GM19043 (cell line): Measurements from ENCODE around the gene BLTP1.
"Not testable (repeated sequence)": the region's sequence is repeated elsewhere in the genome, so short reads cannot be mapped to it uniquely, and the experiment has no call there.

Source experiments
- ATAC-seq: cut with Tn5 transposase; IDR thresholded peaks from one replicate; pipeline ENCODE4 v1.9.1; 2021; ENCODE audit warnings: low read depth; ENCODE audit not compliant: unreplicated experiment

The BLTP1 gene, protein sequence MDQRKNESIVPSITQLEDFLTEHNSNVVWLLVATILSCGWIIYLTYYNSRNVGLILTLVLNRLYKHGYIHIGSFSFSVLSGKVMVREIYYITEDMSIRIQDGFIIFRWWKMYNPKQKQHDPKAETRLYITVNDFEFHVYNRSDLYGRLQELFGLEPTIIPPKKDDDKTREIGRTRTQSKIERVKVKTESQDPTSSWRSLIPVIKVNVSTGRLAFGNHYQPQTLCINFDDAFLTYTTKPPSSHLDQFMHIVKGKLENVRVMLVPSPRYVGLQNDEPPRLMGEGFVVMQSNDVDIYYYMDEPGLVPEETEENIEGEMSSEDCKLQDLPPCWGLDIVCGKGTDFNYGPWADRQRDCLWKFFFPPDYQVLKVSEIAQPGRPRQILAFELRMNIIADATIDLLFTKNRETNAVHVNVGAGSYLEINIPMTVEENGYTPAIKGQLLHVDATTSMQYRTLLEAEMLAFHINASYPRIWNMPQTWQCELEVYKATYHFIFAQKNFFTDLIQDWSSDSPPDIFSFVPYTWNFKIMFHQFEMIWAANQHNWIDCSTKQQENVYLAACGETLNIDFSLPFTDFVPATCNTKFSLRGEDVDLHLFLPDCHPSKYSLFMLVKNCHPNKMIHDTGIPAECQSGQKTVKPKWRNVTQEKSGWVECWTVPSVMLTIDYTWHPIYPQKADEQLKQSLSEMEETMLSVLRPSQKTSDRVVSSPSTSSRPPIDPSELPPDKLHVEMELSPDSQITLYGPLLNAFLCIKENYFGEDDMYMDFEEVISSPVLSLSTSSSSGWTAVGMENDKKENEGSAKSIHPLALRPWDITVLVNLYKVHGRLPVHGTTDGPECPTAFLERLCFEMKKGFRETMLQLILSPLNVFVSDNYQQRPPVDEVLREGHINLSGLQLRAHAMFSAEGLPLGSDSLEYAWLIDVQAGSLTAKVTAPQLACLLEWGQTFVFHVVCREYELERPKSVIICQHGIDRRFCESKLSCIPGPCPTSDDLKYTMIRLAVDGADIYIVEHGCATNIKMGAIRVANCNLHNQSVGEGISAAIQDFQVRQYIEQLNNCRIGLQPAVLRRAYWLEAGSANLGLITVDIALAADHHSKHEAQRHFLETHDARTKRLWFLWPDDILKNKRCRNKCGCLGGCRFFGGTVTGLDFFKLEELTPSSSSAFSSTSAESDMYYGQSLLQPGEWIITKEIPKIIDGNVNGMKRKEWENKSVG (N-terminal part only)

DNA sequence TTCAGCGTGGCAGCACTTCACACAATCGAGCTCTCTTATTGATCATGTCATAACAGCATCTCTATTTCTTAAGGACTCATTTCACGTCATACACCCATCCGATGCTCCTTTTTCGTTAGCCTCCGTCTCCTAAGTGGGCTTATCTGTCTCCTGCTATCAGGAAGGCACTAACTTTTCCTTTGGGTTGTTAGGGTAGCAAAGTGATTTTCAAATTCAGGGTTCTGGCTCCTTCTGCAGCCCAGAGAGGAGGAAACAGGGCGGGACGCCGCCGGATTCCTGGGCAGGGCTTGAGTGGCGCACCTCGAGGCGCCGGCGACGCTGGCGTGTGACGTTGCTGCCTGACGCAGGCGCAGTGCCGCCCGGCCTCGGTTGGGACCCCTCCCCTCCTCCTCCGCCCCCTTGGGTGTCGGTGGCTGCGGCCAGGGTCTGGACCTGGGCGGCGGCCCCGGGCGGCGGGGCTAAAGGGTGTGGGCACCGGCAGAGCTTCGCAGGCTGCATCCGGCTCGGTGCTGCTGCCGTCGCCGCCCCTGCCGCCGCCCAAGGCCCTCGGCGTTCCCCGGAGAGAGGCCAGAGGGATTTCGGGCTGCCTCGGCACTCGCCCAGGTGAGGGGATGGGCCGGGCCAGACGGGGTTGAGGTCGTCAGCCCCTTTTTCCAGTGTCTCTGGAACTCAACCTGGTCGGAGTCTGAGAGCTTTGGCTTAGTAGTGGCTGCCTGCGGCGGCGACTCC is at the start of gene BLTP1:
Gene BLTP1 (plus strand): TSS at position 350 of the 729 bp plus-strand sequence. CDS start 18,317 bp downstream, outside the sequence.
- ATAC-seq = peak; percentile 94

DNA sequence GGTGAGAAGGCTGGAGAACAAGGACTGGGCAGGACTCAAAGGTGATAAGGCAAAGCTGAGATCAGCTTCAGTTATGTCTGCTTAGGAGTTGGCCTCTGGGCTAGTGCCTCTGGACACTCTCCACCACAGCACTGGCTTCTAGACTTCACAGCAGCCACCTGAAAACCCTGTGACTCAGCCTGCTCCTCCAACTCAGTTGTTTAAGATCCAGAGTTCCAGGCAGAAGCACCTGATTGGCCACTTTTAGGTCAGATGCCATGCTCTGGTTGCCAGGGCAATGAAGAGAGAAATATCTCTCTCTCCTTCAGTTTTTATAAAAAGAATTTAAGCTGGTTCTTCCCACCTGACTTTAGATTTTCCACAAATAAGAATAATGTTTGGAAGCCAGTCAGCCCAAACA is 47.9 kb upstream of the BLTP1 start:
- no peak for ATAC-seq

DNA sequence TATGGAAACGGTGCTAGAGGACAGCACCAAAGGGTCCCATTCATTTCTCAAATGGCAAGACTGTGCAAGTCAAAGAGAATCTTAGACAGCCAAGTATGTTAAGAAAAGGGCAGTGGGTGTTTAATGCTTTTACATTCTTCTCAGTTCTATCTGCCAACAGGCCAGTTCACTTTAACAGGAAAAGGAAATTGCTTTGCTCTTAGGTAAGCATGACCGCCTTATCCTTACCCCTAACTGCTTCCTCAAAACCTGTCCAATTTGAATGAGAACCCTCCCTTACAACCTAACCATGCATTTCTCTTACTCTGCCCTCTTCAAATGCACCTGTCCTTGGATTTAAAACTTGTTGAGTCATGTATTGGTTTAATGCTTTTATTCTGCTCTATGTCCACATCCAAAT is 44.5 kb upstream of the BLTP1 start:
- no peak for ATAC-seq

GRCh38 chr4:122110304-122110703 is 41.8 kb upstream of the BLTP1 start:
- ATAC-seq = not testable (repeated sequence)

DNA sequence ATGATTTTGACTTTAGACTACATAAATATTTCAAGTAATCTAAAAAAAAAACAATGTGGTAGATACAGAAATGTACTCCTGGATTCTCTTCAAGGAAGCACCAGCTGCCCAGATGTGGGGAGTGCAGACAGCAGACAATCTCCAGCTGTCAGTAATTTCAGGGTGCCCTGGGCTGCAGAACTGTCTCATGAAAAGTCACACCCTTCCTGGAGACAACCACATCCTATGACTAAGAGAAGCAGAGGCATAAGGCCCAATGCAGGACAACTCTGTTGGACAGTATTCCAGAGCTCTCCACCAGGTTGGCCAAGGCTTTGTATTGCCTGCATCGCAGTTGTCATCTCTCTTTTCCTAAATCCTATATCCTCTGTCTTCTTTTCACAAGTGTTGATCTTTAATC is 34.4 kb upstream of the BLTP1 start:
- ATAC-seq = no peak

GRCh38 chr4:122118243-122118642 is 33.9 kb upstream of the BLTP1 start:
- no peak for ATAC-seq

- ATAC-seq = no peak
Observed at GRCh38 chr4:122119739-122120138, 32.4 kb upstream of the BLTP1 start.

- ATAC-seq = no peak
Observed at GRCh38 chr4:122121593-122121992, 30.5 kb upstream of the BLTP1 start.

DNA sequence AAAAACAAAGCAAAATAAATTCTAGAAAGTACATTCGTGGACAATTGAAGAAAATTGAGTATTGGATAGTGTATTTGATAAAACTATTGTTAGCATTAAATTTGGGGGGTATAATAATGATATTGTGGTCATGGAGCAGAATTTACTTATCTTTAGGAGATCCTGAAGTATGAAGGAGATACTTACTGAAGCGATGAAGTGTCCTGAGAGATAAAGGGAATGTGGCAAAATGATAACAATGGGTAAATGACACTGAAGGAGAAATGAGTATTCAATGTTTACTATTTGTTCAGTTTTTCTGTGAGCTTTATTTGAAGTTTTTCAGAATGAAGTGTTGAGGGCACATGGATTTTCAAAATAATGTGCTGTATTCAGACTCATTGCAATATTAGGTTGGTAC is 30.0 kb upstream of the BLTP1 start:
- ATAC-seq = no peak

GRCh38 chr4:122129061-122129460 is 23.1 kb upstream of the BLTP1 start:
- ATAC-seq = no peak

GRCh38 chr4:122131562-122132157 is 20.5 kb upstream of the BLTP1 start:
- ATAC-seq = peak; percentile 72

DNA sequence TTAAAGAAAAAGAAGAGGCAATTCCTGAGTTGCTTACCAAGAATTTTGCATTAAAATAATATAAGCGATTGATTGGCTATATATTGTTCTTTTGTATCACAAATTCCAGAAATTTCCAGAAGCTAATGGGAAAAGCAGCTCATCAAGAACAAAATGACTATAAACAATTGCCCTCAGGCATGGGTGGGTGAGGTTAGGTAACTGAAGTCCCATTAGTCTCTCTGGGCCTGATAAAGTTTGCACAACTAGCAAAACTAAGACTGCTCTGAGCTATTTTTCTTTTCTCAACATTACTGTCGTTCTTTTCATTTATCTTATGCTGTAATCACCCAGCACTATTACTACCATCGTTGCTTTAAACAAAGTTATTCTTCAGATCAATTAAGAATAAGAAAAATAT is 19.2 kb upstream of the BLTP1 start:
- ATAC-seq = no peak

DNA sequence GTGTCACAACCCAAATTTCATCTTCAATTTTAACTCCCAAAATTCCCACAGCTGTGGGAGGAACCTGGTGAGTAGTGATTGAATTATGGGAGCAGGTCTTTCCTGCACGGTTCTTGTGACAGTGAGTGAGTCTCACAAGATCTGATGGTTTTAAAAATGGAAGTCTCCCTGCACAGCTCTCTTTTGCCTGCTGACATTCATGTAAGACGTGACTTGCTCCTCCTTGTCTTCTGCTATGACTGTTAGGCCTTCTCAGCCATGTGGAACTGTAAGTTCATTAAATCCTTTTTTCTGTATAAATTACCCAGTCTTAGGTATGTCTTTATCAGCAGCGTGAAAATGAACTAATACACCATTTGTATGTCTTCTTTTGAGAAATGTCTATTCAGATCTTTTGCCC is 13.0 kb upstream of the BLTP1 start:
- no peak for ATAC-seq

GRCh38 chr4:122140834-122141233 is 11.3 kb upstream of the BLTP1 start:
- no peak for ATAC-seq

DNA sequence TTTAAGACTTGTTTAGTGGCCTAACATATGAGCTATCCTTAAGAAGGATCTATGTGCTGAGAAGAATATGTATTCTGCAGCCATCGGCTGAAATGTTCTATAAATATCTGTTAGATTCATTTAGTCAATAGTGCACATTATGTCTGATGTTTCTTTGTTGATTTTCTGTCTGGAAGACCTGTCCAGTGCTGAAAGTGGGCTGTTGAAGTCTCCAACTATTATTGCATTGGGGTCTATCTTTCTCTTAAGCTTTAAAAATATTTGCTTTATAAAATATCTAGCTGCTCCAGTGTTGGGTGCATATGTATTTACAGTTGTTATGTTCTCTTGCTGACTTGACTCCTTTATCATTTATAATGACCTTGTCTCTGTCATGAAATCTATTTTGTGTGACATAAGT is 9.4 kb upstream of the BLTP1 start:
- ATAC-seq = no peak

GRCh38 chr4:122146652-122147051 is 5.5 kb upstream of the BLTP1 start:
- no peak for ATAC-seq

DNA sequence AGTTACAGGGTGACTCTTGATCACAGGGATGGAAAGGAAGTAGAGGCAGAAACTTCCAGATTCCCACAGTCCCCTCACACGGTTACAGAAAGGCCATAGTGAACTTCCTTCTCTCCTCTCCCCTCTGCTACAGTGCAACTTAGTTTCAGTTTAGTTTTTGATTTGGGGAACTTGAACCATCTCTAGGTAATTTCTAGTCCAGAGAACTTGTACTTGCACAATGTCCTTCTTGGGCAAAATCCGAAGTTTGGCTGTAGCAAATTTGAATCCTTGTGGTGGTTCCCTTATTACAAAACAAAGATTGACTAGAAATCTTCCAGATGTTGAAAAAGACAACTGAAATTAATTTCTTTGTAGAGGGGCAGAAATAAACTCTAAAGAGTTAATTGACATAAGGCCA is 1.2 kb upstream of the BLTP1 start:
- ATAC-seq = no peak

- peak; percentile 24 for ATAC-seq
Observed at GRCh38 chr4:122152711-122153226, 638 bp downstream of the BLTP1 start.

DNA sequence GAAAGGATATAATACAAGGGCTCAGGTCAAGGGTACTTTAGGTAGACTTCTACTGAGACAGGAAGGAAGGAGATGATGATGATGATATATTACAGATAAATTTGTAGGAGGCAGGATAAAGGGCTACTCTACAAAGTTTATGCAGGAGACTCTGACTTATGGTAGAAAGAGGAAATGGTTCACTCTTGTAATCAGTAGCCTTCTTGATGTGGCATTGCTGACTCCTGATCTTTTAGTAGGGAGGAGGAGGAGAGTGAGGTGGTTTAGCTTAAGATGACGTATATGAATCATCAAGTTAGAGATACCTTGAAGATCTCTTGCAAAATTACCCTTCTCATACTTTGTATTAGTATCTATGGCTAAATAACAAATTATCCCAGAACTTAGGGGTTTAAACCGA is 4.7 kb downstream of the BLTP1 start:
- ATAC-seq = no peak

- no peak for ATAC-seq
Observed at GRCh38 chr4:122163301-122163700, 11.2 kb downstream of the BLTP1 start.
